GM12878 (cell line): ENCODE measurements around the gene DUOXA2. TPM values are rescaled to one million over a fixed set of nuclear protein-coding genes. Genes with fewer than 3 reads are reported as not detected.

Source experiments
- ATAC-seq: fragments of 200-7000 bp; cut with Tn5 transposase; 3 replicates; pipeline ENCODE4 v1.9.1; 2020; ENCODE audit warnings: mild to moderate bottlenecking, moderate library complexity
- BruUV-seq: library from RNA; stranded (reverse); fragments of 400-500 nt; replicated peaks from 2 replicates; lab custom pipeline; 2021; lab: Mats Ljungman, UMichigan
- CTCF ChIA-PET: fragments of 300-600 bp; sonication (Branson Sonifier 250); formaldehyde crosslinking; extraction: SDS; loops from one replicate; lab custom pipeline; 2021; ENCODE audit warnings: inconsistent platforms; lab: Yijun Ruan, JAX
- POLR2A ChIA-PET: fragments of 350-600 bp; formaldehyde crosslinking; extraction: SDS; loops from one replicate; lab custom pipeline; 2021; ENCODE audit warnings: inconsistent platforms; lab: Charles Lee
- RAD21 ChIA-PET: fragments of 300-600 bp; sonication (Branson Sonifier 250); formaldehyde crosslinking; loops from one replicate; lab custom pipeline; 2023; ENCODE audit warnings: antibody characterized with exemption; ENCODE audit not compliant: unreplicated experiment; lab: Charles Lee
- SMC1A ChIA-PET: fragments of 300-600 bp; sonication (Branson Sonifier 250); formaldehyde crosslinking; loops from one replicate; lab custom pipeline; 2023; ENCODE audit not compliant: unreplicated experiment, uncharacterized antibody; lab: Charles Lee
- DNase-seq: peaks from one replicate; pipeline ENCODE4 v3.0.0-alpha.2; 2011; ENCODE audit warnings: low read depth, low spot score
- FAIRE-seq: peaks from 3 replicates; lab custom pipeline; 2011; peaks lifted over from hg19 to GRCh38; lab: Jason Lieb, UNC
- H2AFZ ChIP-seq: 2 replicates; pipeline ENCODE4 v1.6.0; 2011; ENCODE audit warnings: low read depth, low read length, control low read depth; ENCODE audit not compliant: control insufficient read depth
- H3K27ac ChIP-seq: 2 replicates; pipeline ENCODE4 v1.5.1; 2011; ENCODE audit warnings: control low read depth; ENCODE audit not compliant: control insufficient read depth, insufficient read depth
- H3K27me3 ChIP-seq, 2 experiments: replicated peaks in 1 of 2; 2 replicates each; pipeline versions ENCODE4 v1.6.0 to v1.6.1; 2011; ENCODE audit warnings: low read length in 1 of 2; ENCODE audit not compliant: control insufficient read depth in 2 of 2, insufficient read depth in 2 of 2
- H3K36me3 ChIP-seq, 2 experiments: 2 replicates each; pipeline ENCODE4 v1.5.1; 2011; ENCODE audit warnings: low read length in 1 of 2; ENCODE audit not compliant: control insufficient read depth in 2 of 2, insufficient read depth in 2 of 2
- H3K4me1 ChIP-seq: 2 replicates; pipeline ENCODE4 v1.6.1; 2011; ENCODE audit warnings: mild to moderate bottlenecking, low read length, moderate library complexity, mixed read lengths; ENCODE audit not compliant: control insufficient read depth, insufficient read depth
- H3K4me2 ChIP-seq: 2 replicates; pipeline ENCODE4 v1.6.0; 2011; ENCODE audit warnings: control low read depth; ENCODE audit not compliant: control insufficient read depth, insufficient read depth
- H3K4me3 ChIP-seq: fragments of 200-600 bp; sonication (generic); 2 replicates; pipeline ENCODE4 v1.5.1; 2016
- H3K79me2 ChIP-seq: 2 replicates; pipeline ENCODE4 v1.6.0; 2011; ENCODE audit warnings: low read length; ENCODE audit not compliant: control insufficient read depth, insufficient read depth
- H3K9ac ChIP-seq: 2 replicates; pipeline ENCODE4 v1.8.0; 2011; ENCODE audit warnings: low read length, control low read depth, mixed read lengths; ENCODE audit not compliant: control insufficient read depth, insufficient read depth
- H3K9me3 ChIP-seq: replicated peaks from 3 replicates; pipeline ENCODE4 v1.5.1; 2011; ENCODE audit warnings: mild to moderate bottlenecking, low read length; ENCODE audit not compliant: control insufficient read depth, insufficient read depth
- H4K20me1 ChIP-seq: 2 replicates; pipeline ENCODE4 v1.6.0; 2011; ENCODE audit not compliant: control insufficient read depth, insufficient read depth
- EED ChIP-seq: sonication (generic); IDR thresholded peaks from 2 replicates; pipeline ENCODE4 v1.6.1; 2016; ENCODE audit warnings: antibody characterized with exemption, low read depth
- ETV6 ChIP-seq, 2 experiments: fragments of 450-650 bp in 1 of 2; IDR thresholded peaks in 1 of 2; conservative IDR thresholded peaks in 1 of 2; 2 replicates each; pipeline ENCODE4 v1.6.1; 2014; ENCODE audit warnings: antibody characterized with exemption in 1 of 2, borderline replicate concordance in 1 of 2, low read depth in 1 of 2, mild to moderate bottlenecking in 1 of 2, moderate library complexity in 1 of 2
- EZH2 ChIP-seq: IDR thresholded peaks from 2 replicates; pipeline ENCODE4 v1.6.1; 2012; ENCODE audit warnings: low read depth, mild to moderate bottlenecking, control low read depth, inconsistent platforms, low read length, borderline replicate concordance; ENCODE audit not compliant: control insufficient read depth
- MEF2A ChIP-seq: IDR thresholded peaks from 2 replicates; pipeline ENCODE4 v1.6.1; 2011; ENCODE audit warnings: low read depth, mild to moderate bottlenecking, low read length, moderate library complexity; ENCODE audit not compliant: insufficient read depth
- NR2C1 ChIP-seq: fragments of 450-650 bp; IDR thresholded peaks from 2 replicates; pipeline ENCODE4 v1.6.1; 2017; ENCODE audit warnings: antibody characterized with exemption, mild to moderate bottlenecking, moderate library complexity
- PAX8 ChIP-seq: fragments of 450-650 bp; IDR thresholded peaks from 2 replicates; pipeline ENCODE4 v1.6.1; 2017; ENCODE audit warnings: mild to moderate bottlenecking, moderate library complexity
- SRF ChIP-seq, 2 experiments: IDR thresholded peaks; 2 replicates each; pipeline ENCODE4 v1.6.1; 2011; ENCODE audit warnings: low read depth in 2 of 2, low read length in 2 of 2, mild to moderate bottlenecking in 1 of 2, moderate library complexity in 1 of 2
- TAF1 ChIP-seq: IDR thresholded peaks from 2 replicates; pipeline ENCODE4 v1.6.1; 2011; ENCODE audit warnings: mild to moderate bottlenecking, low read depth, low read length, borderline replicate concordance
- ZNF274 ChIP-seq: IDR thresholded peaks from one replicate; pipeline ENCODE4 v1.8.0; 2011; ENCODE audit not compliant: insufficient read length, insufficient read depth
- ZSCAN29 ChIP-seq: fragments of 450-650 bp; IDR thresholded peaks from 2 replicates; pipeline ENCODE4 v1.6.1; 2017; ENCODE audit warnings: mild to moderate bottlenecking, moderate library complexity
- WGBS: methylation state at CpG from one replicate; pipeline ENCODE4 v1.1.6; 2016; ENCODE audit warnings: low lambda C conversion rate; ENCODE audit not compliant: insufficient replicate concordance, insufficient coverage; ENCODE audit errors: missing lambda C conversion rate; 5-methylcytosine and 5-hydroxymethylcytosine counted together
- in situ Hi-C: fragments of 300-500 bp; cut with MboI; formaldehyde crosslinking; loops from 9 replicates; pipeline ENCODE4 v1.14.3; 2018; ENCODE audit warnings: mixed read lengths
- intact Hi-C: fragments of 100-400 bp; cut with micrococcal nuclease; formaldehyde crosslinking; loops from one replicate; pipeline ENCODE4 v1.14.2; 2022; ENCODE audit not compliant: unreplicated experiment
- polyA plus RNA-seq, 11 experiments: library from polyadenylated mRNA; depleted of rRNA in 4 of 11; unstranded in 6 of 11; stranded (reverse) in 5 of 11; fragments of >200 nt; fragmentation: Nextera tagmentation in 4 of 11; fragmentation: Illumina TruSeq in 1 of 11; extraction: Ambion mirVana in 4 of 11; extraction: Trizol in 1 of 11; gene quantifications; 1 replicate in 1 of 11; 2 replicates in 10 of 11; pipeline versions ENCODE4 v1.2.1 to v1.2.3, GENCODE V29; 2011 to 2016; ENCODE audit warnings: inconsistent platforms in 2 of 11, missing spikeins in 2 of 11, low read depth in 1 of 11
- total RNA-seq, 4 experiments: library from RNA; depleted of rRNA in 3 of 4; stranded (reverse); fragments of >200 nt in 3 of 4; fragmentation: Illumina TruSeq in 1 of 4; extraction: Trizol in 1 of 4; gene quantifications; 2 replicates each; pipeline versions ENCODE4 v1.2.1 to v1.2.3, GENCODE V29; 2013 to 2021

DUOXA2 gene
- total and polyA plus RNA-seq, 10 of the 15 experiments (the other 5 are each of a cell fraction or from before 2014, with no cell fraction given) = not detected

GRCh38 chr15:45149060-45149459, 34.9 kb downstream of the DUOXA2 start (continued):
- TF ChIP-seq MEF2A (no peak), EED (no peak), NR2C1 (no peak), ZSCAN29 (no peak), EZH2 (no peak), ZNF274 (no peak)

GRCh38 chr15:45150481-45150880, 36.4 kb downstream of the DUOXA2 start:
- no peak for ATAC-seq
- no peak overlapping the region for H2AFZ ChIP-seq
- BruUV-seq = no TSS peak
- ChIA-PET RAD21 (interaction anchor here (0.6 to 1.0 kb wide), 2 partner anchors 13 to 24 kb away, joined by 3 read pairs; no protein-coding TSS in a partner anchor), CTCF (interaction anchor here (1.0 to 1.9 kb wide), 3 partner anchors 10 to 32 kb away, joined by 3 to 6 read pairs (median 4); no protein-coding TSS in a partner anchor), POLR2A (interaction anchor here (0.5 to 0.8 kb wide), 2 partner anchors 8 to 460 kb away, joined by 3 to 6 read pairs; no protein-coding TSS in a partner anchor), SMC1A (interaction anchor here (0.9 kb wide), 1 partner anchor 12 kb away, joined by 3 read pairs; no protein-coding TSS in a partner anchor)
- no peaks in the 10 kb centered on the region for H4K20me1 ChIP-seq
- H3K36me3 ChIP-seq = no peaks in the 10 kb centered on the region
- H3K79me2 ChIP-seq = no peaks in the 10 kb centered on the region
- no peaks in the 10 kb centered on the region for H3K4me1 ChIP-seq
- TF ChIP-seq ETV6 (conservative IDR thresholded peaks at IDR 0.05 in 1 of 2, IDR thresholded peaks at IDR 0.05 in 1 of 2; ENCODE audit: borderline replicate concordance in 1 of 2, low read depth in 1 of 2) (no peak), EZH2 (no peak), TAF1 (no peak), SRF (IDR thresholded peaks at IDR 0.05; ENCODE audit: low read depth in 2 of 2, low read length in 2 of 2) (no peak), PAX8 (no peak)
- intact Hi-C loops = no loop called here
- in situ Hi-C loops = no loop called here
- 77% methylated on average over 6 of the region's 6 CpGs for WGBS
- H3K27ac ChIP-seq = no peak overlapping the region
- H3K9me3 ChIP-seq = no peaks in the 10 kb centered on the region
- no peak overlapping the region for H3K4me3 ChIP-seq
- H3K27me3 ChIP-seq = no peaks in the 10 kb centered on the region
- no peak overlapping the region for H3K9ac ChIP-seq
- no peak overlapping the region for H3K4me2 ChIP-seq
- DNase-seq = no peak
- FAIRE-seq = no peak
